GM21723 (cell line): ENCODE results near the gene FOLR1.

Experiments
- ATAC-seq: cut with Tn5 transposase; IDR thresholded peaks from one replicate; pipeline ENCODE4 v1.9.1; 2021; ENCODE audit warnings: mild to moderate bottlenecking, moderate library complexity; ENCODE audit not compliant: unreplicated experiment

The FOLR1 gene

GRCh38 chr11:72245263-72245816, 53.4 kb downstream of the FOLR1 start:
- ATAC-seq = no peak
